K562 (cell line): ENCODE results near the gene LUM. TPM values are rescaled to one million over a fixed set of nuclear protein-coding genes. Genes with fewer than 3 reads are reported as not detected.

Experiments used
- ARHGAP35 ChIP-seq: fragments of 450-650 bp; IDR thresholded peaks from 2 replicates; pipeline ENCODE4 v1.6.1; 2018; ENCODE audit not compliant: partially characterized antibody
- CTBP1 ChIP-seq: fragments of 450-650 bp; IDR thresholded peaks from 2 replicates; pipeline ENCODE4 v1.6.1; 2016; ENCODE audit warnings: borderline replicate concordance
- EHMT2 ChIP-seq: fragments of 450-650 bp; IDR thresholded peaks from 2 replicates; pipeline ENCODE4 v1.6.1; 2018; ENCODE audit warnings: antibody characterized with exemption
- NCOA1 ChIP-seq: fragments of 450-650 bp; IDR thresholded peaks from 2 replicates; pipeline ENCODE4 v1.6.1; 2016; ENCODE audit warnings: low read depth
- PHTF2 ChIP-seq: fragments of 250-450 bp; sonication (Bioruptor Pico); IDR thresholded peaks from 2 replicates; pipeline ENCODE4 v1.5.0; 2021; ENCODE audit warnings: mild to moderate bottlenecking
- ZNF785 ChIP-seq: fragments of 250-450 bp; sonication (Bioruptor Pico); IDR thresholded peaks from 2 replicates; pipeline ENCODE4 v1.4.0; 2020; ENCODE audit warnings: mild to moderate bottlenecking
- polyA plus RNA-seq, 8 experiments: library from polyadenylated mRNA; depleted of rRNA in 4 of 8; stranded (reverse) in 5 of 8; unstranded in 3 of 8; fragments of >200 nt; fragmentation: Nextera tagmentation in 2 of 8; fragmentation: Illumina TruSeq in 1 of 8; extraction: Ambion mirVana in 2 of 8; extraction: Trizol in 1 of 8; gene quantifications; 2 replicates each; pipeline versions ENCODE4 v1.2.1 to v1.2.3, GENCODE V29; 2011 to 2014; ENCODE audit warnings: inconsistent platforms in 1 of 8, missing spikeins in 1 of 8
- total RNA-seq, 7 experiments: library from RNA; depleted of rRNA in 6 of 7; stranded (reverse); fragments of >200 nt in 6 of 7; fragmentation: Illumina TruSeq in 2 of 7; extraction: Trizol in 2 of 7; gene quantifications; 2 replicates each; pipeline versions ENCODE4 v1.2.1 to v1.2.3, GENCODE V29; 2011 to 2021; ENCODE audit warnings: low replicate concordance in 1 of 7
- TF ChIP-seq, protein P1 (sequence below): conservative IDR thresholded peaks from 2 replicates; pipeline ENCODE4 v1.6.1; 2011; ENCODE audit warnings: low read depth, mild to moderate bottlenecking, low read length; ENCODE audit not compliant: control insufficient read depth
- TF ChIP-seq, protein P2 (sequence below): sonication (generic); formaldehyde crosslinking; IDR thresholded peaks from 2 replicates; pipeline ENCODE4 v1.8.0; 2022; ENCODE audit warnings: missing genetic modification reagents, mild to moderate bottlenecking, moderate library complexity, borderline replicate concordance
- TF ChIP-seq, protein P3 (sequence below): fragments of 450-650 bp; formaldehyde crosslinking; IDR thresholded peaks from 2 replicates; pipeline ENCODE4 v1.4.0; 2020; ENCODE audit warnings: mild to moderate bottlenecking, moderate library complexity
- TF ChIP-seq, protein P4 (sequence below): fragments of 250-450 bp; sonication (Bioruptor Pico); IDR thresholded peaks from 2 replicates; pipeline ENCODE4 v1.4.0; 2020
- TF ChIP-seq, protein P5 (sequence below), 3 experiments: fragments of 200-800 bp in 1 of 3; sonication (Bioruptor generic) in 1 of 3; sonication (generic) in 1 of 3; formaldehyde crosslinking in 1 of 3; IDR thresholded peaks; 2 replicates each; pipeline versions ENCODE4 v1.6.1 to v1.8.0; 2016 to 2022; ENCODE audit warnings: mild to moderate bottlenecking in 2 of 3, missing compliant biosample characterization in 2 of 3, missing genetic modification characterization in 2 of 3, missing genetic modification reagents in 1 of 3

The LUM gene
- total and polyA plus RNA-seq, 9 of the 15 experiments (the other 6 are each of a cell fraction or from before 2014, with no cell fraction given): 0.40 TPM; not detected in 8

DNA sequence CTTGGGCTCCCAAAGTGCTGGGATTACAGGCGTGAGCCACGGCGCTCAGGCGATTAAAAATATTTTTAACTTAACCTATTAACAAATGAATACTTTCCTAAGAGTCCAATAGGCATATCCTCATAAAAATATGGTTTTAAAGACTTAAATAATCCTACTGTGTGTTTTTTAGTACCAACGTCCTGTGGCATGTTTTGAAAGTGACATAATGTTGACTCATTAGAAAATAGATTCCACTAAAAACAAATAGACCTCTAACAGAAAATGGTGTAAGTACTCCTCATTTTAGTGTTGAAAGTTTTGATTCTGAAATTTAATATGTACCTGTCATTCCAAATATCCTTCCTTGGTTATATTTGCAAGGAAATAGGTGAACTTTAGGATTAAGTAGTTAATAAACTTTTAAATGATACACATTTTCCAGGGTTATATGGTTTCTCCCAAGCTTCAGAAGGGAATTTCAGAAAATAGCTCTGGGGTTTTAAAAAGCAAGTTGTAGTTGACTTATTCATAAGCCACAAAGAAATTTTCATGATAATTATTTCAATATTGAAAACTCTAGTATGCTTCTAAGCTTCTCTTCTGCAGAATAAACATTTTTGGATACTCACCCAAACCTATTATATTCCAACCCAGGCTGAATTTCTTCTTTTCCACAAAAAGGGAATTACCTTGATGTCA lies 12.1 kb upstream of the LUM start (continued):
- TF ChIP-seq, protein P1, sequence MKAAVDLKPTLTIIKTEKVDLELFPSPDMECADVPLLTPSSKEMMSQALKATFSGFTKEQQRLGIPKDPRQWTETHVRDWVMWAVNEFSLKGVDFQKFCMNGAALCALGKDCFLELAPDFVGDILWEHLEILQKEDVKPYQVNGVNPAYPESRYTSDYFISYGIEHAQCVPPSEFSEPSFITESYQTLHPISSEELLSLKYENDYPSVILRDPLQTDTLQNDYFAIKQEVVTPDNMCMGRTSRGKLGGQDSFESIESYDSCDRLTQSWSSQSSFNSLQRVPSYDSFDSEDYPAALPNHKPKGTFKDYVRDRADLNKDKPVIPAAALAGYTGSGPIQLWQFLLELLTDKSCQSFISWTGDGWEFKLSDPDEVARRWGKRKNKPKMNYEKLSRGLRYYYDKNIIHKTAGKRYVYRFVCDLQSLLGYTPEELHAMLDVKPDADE: no peak
- no peak for TF ChIP-seq ZNF785 (CRISPR knock-in tag)
- TF ChIP-seq PHTF2: no peak
- no peak for TF ChIP-seq CTBP1
- TF ChIP-seq, protein P2, sequence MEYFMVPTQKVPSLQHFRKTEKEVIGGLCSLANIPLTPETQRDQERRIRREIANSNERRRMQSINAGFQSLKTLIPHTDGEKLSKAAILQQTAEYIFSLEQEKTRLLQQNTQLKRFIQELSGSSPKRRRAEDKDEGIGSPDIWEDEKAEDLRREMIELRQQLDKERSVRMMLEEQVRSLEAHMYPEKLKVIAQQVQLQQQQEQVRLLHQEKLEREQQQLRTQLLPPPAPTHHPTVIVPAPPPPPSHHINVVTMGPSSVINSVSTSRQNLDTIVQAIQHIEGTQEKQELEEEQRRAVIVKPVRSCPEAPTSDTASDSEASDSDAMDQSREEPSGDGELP: no peak
- TF ChIP-seq, protein P3, sequence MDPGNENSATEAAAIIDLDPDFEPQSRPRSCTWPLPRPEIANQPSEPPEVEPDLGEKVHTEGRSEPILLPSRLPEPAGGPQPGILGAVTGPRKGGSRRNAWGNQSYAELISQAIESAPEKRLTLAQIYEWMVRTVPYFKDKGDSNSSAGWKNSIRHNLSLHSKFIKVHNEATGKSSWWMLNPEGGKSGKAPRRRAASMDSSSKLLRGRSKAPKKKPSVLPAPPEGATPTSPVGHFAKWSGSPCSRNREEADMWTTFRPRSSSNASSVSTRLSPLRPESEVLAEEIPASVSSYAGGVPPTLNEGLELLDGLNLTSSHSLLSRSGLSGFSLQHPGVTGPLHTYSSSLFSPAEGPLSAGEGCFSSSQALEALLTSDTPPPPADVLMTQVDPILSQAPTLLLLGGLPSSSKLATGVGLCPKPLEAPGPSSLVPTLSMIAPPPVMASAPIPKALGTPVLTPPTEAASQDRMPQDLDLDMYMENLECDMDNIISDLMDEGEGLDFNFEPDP (CRISPR knock-in tag): no peak
- TF ChIP-seq, protein P4, sequence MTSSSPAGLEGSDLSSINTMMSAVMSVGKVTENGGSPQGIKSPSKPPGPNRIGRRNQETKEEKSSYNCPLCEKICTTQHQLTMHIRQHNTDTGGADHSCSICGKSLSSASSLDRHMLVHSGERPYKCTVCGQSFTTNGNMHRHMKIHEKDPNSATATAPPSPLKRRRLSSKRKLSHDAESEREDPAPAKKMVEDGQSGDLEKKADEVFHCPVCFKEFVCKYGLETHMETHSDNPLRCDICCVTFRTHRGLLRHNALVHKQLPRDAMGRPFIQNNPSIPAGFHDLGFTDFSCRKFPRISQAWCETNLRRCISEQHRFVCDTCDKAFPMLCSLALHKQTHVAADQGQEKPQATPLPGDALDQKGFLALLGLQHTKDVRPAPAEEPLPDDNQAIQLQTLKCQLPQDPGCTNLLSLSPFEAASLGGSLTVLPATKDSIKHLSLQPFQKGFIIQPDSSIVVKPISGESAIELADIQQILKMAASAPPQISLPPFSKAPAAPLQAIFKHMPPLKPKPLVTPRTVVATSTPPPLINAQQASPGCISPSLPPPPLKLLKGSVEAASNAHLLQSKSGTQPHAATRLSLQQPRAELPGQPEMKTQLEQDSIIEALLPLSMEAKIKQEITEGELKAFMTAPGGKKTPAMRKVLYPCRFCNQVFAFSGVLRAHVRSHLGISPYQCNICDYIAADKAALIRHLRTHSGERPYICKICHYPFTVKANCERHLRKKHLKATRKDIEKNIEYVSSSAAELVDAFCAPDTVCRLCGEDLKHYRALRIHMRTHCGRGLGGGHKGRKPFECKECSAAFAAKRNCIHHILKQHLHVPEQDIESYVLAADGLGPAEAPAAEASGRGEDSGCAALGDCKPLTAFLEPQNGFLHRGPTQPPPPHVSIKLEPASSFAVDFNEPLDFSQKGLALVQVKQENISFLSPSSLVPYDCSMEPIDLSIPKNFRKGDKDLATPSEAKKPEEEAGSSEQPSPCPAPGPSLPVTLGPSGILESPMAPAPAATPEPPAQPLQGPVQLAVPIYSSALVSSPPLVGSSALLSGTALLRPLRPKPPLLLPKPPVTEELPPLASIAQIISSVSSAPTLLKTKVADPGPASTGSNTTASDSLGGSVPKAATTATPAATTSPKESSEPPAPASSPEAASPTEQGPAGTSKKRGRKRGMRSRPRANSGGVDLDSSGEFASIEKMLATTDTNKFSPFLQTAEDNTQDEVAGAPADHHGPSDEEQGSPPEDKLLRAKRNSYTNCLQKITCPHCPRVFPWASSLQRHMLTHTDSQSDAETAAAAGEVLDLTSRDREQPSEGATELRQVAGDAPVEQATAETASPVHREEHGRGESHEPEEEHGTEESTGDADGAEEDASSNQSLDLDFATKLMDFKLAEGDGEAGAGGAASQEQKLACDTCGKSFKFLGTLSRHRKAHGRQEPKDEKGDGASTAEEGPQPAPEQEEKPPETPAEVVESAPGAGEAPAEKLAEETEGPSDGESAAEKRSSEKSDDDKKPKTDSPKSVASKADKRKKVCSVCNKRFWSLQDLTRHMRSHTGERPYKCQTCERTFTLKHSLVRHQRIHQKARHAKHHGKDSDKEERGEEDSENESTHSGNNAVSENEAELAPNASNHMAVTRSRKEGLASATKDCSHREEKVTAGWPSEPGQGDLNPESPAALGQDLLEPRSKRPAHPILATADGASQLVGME (CRISPR knock-in tag): no peak
- TF ChIP-seq NCOA1: no peak
- TF ChIP-seq, protein P5, sequence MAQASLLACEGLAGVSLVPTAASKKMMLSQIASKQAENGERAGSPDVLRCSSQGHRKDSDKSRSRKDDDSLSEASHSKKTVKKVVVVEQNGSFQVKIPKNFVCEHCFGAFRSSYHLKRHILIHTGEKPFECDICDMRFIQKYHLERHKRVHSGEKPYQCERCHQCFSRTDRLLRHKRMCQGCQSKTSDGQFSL (CRISPR knock-in tag; IDR thresholded peaks at IDR 0.05): no peak
- TF ChIP-seq, protein P5 (tag; IDR thresholded peaks at IDR 0.05): no peak
- TF ChIP-seq EHMT2: no peak
- TF ChIP-seq ARHGAP35: no peak
